ENCODE results near the gene RNF212. TPM values are rescaled to one million over a fixed set of nuclear protein-coding genes. Genes with fewer than 3 reads are reported as not detected.

RNF212 gene
- total and polyA plus RNA-seq, 2 of the 13 experiments (the other 11 are each of a cell fraction or from before 2014, with no cell fraction given) = not detected

DNA sequence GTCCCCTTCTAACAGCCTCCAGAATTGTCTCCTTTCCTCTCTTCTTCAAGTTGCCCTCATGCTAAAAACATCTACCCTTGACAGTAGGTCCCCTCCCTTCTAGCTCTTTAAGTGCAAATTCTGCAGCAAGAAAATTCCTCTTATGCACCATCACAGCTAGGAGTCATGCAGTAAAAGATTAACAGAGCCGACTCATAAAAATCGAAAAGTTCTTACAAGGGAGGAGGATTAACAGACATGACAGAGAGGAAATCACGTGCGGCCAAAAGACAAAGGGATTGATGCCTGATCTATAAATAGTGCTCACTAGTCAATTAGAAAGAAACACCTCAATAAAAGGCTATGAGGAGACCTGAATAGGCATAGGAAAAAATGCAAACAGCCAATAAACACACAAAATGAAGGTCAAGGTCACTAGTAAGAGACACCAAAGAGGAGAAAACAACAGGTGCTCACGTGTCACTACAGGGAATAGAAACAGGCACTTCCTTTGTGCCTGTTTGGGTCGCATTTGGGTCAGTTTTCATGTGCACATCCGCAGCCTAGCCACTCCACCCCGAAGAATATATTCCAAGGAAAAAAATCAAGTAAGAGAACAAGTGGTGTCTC, 3.4 kb downstream of the RNF212 start (continued):
- TF ChIP-seq ZNF432 (CRISPR knock-in tag; IDR thresholded peaks at IDR 0.05; ENCODE audit: borderline replicate concordance) (no peak), RARA (CRISPR knock-in tag; IDR thresholded peaks at IDR 0.05) (peak; percentile 41; the same call in 1 of the 2 replicates), SIN3B (IDR thresholded peaks at IDR 0.05; ENCODE audit: low read length) (no peak), BRCA1 (CRISPR knock-in tag; IDR thresholded peaks at IDR 0.05) (no peak), MEF2D (CRISPR knock-in tag; IDR thresholded peaks at IDR 0.05) (no peak), SP1 (IDR thresholded peaks at IDR 0.05) (no peak), SP1 (CRISPR knock-in tag; IDR thresholded peaks at IDR 0.05) (no peak), FOXP1 (IDR thresholded peaks at IDR 0.05) (no peak), FOXP1 (CRISPR knock-in tag; IDR thresholded peaks at IDR 0.05) (0 out of 2 replicates have a peak, but pooled peaks have one; percentile 31), ZFP36L1 (CRISPR knock-in tag; IDR thresholded peaks at IDR 0.05) (no peak), ELF1 (CRISPR knock-in tag; IDR thresholded peaks at IDR 0.05) (no peak), KLF15 (CRISPR knock-in tag; IDR thresholded peaks at IDR 0.05; ENCODE audit: borderline replicate concordance) (no peak), ZNF572 (CRISPR knock-in tag; IDR thresholded peaks at IDR 0.05) (no peak), ZNF451 (CRISPR knock-in tag; IDR thresholded peaks at IDR 0.05) (no peak), ZNF260 (CRISPR knock-in tag; IDR thresholded peaks at IDR 0.05; ENCODE audit: borderline replicate concordance, low read depth) (no peak), SOX6 (IDR thresholded peaks at IDR 0.05) (no peak), SOX6 (CRISPR knock-in tag; IDR thresholded peaks at IDR 0.05) (peak; percentile 85), SOX13 (IDR thresholded peaks at IDR 0.05) (0 out of 2 replicates have a peak, but pooled peaks have one; percentile 12), SOX13 (CRISPR knock-in tag; conservative IDR thresholded peaks at IDR 0.05 in 1 of 2, IDR thresholded peaks at IDR 0.05 in 1 of 2) (peak in 1 of 2 experiments; percentile 89; a peak in 2 of 4 replicates), NBN (conservative IDR thresholded peaks at IDR 0.05) (no peak)
- TF ChIP-seq, protein P1, sequence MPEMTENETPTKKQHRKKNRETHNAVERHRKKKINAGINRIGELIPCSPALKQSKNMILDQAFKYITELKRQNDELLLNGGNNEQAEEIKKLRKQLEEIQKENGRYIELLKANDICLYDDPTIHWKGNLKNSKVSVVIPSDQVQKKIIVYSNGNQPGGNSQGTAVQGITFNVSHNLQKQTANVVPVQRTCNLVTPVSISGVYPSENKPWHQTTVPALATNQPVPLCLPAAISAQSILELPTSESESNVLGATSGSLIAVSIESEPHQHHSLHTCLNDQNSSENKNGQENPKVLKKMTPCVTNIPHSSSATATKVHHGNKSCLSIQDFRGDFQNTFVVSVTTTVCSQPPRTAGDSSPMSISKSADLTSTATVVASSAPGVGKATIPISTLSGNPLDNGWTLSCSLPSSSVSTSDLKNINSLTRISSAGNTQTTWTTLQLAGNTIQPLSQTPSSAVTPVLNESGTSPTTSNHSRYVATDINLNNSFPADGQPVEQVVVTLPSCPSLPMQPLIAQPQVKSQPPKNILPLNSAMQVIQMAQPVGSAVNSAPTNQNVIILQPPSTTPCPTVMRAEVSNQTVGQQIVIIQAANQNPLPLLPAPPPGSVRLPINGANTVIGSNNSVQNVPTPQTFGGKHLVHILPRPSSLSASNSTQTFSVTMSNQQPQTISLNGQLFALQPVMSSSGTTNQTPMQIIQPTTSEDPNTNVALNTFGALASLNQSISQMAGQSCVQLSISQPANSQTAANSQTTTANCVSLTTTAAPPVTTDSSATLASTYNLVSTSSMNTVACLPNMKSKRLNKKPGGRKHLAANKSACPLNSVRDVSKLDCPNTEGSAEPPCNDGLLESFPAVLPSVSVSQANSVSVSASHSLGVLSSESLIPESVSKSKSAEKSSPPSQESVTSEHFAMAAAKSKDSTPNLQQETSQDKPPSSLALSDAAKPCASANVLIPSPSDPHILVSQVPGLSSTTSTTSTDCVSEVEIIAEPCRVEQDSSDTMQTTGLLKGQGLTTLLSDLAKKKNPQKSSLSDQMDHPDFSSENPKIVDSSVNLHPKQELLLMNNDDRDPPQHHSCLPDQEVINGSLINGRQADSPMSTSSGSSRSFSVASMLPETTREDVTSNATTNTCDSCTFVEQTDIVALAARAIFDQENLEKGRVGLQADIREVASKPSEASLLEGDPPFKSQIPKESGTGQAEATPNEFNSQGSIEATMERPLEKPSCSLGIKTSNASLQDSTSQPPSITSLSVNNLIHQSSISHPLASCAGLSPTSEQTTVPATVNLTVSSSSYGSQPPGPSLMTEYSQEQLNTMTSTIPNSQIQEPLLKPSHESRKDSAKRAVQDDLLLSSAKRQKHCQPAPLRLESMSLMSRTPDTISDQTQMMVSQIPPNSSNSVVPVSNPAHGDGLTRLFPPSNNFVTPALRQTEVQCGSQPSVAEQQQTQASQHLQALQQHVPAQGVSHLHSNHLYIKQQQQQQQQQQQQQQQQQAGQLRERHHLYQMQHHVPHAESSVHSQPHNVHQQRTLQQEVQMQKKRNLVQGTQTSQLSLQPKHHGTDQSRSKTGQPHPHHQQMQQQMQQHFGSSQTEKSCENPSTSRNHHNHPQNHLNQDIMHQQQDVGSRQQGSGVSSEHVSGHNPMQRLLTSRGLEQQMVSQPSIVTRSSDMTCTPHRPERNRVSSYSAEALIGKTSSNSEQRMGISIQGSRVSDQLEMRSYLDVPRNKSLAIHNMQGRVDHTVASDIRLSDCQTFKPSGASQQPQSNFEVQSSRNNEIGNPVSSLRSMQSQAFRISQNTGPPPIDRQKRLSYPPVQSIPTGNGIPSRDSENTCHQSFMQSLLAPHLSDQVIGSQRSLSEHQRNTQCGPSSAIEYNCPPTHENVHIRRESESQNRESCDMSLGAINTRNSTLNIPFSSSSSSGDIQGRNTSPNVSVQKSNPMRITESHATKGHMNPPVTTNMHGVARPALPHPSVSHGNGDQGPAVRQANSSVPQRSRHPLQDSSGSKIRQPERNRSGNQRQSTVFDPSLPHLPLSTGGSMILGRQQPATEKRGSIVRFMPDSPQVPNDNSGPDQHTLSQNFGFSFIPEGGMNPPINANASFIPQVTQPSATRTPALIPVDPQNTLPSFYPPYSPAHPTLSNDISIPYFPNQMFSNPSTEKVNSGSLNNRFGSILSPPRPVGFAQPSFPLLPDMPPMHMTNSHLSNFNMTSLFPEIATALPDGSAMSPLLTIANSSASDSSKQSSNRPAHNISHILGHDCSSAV (CRISPR knock-in tag; IDR thresholded peaks at IDR 0.05; ENCODE audit: borderline replicate concordance) = no peak
- TF ChIP-seq, protein P2, sequence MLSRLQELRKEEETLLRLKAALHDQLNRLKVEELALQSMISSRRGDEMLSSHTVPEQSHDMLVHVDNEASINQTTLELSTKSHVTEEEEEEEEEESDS (CRISPR knock-in tag; IDR thresholded peaks at IDR 0.05; ENCODE audit: borderline replicate concordance) = no peak
- TF ChIP-seq, protein P3, sequence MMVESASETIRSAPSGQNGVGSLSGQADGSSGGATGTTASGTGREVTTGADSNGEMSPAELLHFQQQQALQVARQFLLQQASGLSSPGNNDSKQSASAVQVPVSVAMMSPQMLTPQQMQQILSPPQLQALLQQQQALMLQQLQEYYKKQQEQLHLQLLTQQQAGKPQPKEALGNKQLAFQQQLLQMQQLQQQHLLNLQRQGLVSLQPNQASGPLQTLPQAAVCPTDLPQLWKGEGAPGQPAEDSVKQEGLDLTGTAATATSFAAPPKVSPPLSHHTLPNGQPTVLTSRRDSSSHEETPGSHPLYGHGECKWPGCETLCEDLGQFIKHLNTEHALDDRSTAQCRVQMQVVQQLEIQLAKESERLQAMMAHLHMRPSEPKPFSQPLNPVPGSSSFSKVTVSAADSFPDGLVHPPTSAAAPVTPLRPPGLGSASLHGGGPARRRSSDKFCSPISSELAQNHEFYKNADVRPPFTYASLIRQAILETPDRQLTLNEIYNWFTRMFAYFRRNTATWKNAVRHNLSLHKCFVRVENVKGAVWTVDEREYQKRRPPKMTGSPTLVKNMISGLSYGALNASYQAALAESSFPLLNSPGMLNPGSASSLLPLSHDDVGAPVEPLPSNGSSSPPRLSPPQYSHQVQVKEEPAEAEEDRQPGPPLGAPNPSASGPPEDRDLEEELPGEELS (CRISPR knock-in tag; IDR thresholded peaks at IDR 0.05) = no peak

All from HepG2 (cell line).